Measurements from ENCODE around the gene RFFL.

GRCh38 chr17:34958438-34958837 lies 105.1 kb downstream of the RFFL start:
- TF ChIP-seq CTCF (IDR thresholded peaks at IDR 0.05), result no peak
- no peak for TF ChIP-seq CBX2 (IDR thresholded peaks at IDR 0.05; ENCODE audit: borderline replicate concordance, low read depth)
- TF ChIP-seq MAX (IDR thresholded peaks at IDR 0.05), result no peak
- no peak for TF ChIP-seq POLR2A (IDR thresholded peaks at IDR 0.05; ENCODE audit: low read length)
- no peak for TF ChIP-seq JUN (IDR thresholded peaks at IDR 0.05)
- no peak for TF ChIP-seq HDAC2 (IDR thresholded peaks at IDR 0.05)
- no peak for TF ChIP-seq RCOR1 (IDR thresholded peaks at IDR 0.05; ENCODE audit: low read depth, low read length)
- TF ChIP-seq RFX5 (IDR thresholded peaks at IDR 0.05), result no peak
- TF ChIP-seq SMC3 (IDR thresholded peaks at IDR 0.05), result no peak
- TF ChIP-seq ZFP36 (IDR thresholded peaks at IDR 0.05; ENCODE audit: borderline replicate concordance, partially characterized antibody), result no peak
- no peak for TF ChIP-seq NR3C1 (IDR thresholded peaks at IDR 0.05)
- TF ChIP-seq BHLHE40 (IDR thresholded peaks at IDR 0.05; ENCODE audit: low read depth, low read length), result no peak
- no peak for TF ChIP-seq REST (IDR thresholded peaks at IDR 0.05)
